HG03469 (cell line): ENCODE data around the gene NFKBIE.
"Not testable (repeated sequence)": the region's sequence is repeated elsewhere in the genome, so short reads cannot be mapped to it uniquely, and the experiment has no call there.

Experiments
- ATAC-seq: cut with Tn5 transposase; IDR thresholded peaks from one replicate; pipeline ENCODE4 v1.9.1; 2021; ENCODE audit warnings: mild to moderate bottlenecking, moderate library complexity, moderate number of reproducible peaks; ENCODE audit not compliant: unreplicated experiment

Gene NFKBIE

DNA sequence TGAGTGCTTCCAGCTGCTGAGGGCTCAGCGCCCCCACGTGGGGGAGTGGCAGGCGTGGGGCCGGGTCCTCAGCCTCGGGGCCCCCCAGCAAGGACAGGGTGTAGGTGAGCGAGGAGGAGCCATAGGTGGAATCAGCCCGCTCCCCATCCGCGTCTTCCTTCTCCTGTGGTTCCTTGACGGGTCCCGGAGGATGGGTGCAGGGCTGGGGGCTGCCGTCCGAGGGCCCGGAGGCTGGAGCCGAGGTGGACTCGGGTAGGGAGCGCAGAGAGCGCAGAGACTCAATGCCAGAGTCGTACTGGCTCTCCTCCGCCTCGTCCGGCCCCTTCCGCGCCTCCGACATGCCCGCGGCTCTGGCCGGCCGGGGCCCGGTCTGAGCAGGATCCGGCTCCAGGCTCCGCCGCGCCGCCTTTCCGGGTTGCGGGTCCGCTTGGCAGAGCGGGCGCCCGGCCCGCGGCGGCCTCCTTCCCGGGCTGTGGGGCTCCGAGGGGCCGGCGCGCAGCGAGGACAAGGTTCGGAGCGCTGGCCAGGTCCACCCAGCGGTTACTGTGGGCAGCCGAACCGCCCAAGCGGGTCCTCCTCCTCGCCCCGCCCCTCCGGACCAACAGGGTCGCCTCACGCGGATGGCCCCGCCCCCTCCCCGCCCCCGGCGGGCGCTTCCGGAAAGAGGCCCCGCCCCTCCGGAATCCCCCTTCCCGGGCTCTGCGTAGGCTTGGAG lies at the start of gene NFKBIE:
NFKBIE (minus strand) TSS at position 545 of the 715 bp plus-strand sequence; CDS start at position 340, 205 bp downstream.
- ATAC-seq, result no peak

GRCh38 chr6:44314657-44315056 lies 49.3 kb upstream of the NFKBIE start:
- not testable (repeated sequence) for ATAC-seq

- peak; percentile 85 for ATAC-seq
These were observed 47.8 kb upstream of the NFKBIE start, which contains the start of gene AARS2 for GRCh38 chr6:44312901-44313788. Gene AARS2 (minus strand): TSS chr6:44313347. CDS start chr6:44313323, 24 bp downstream.

GRCh38 chr6:44311767-44312166 lies 46.4 kb upstream of the NFKBIE start:
- no peak for ATAC-seq

- no peak for ATAC-seq
These were observed 46.0 kb upstream of the NFKBIE start for GRCh38 chr6:44311304-44311703.

DNA sequence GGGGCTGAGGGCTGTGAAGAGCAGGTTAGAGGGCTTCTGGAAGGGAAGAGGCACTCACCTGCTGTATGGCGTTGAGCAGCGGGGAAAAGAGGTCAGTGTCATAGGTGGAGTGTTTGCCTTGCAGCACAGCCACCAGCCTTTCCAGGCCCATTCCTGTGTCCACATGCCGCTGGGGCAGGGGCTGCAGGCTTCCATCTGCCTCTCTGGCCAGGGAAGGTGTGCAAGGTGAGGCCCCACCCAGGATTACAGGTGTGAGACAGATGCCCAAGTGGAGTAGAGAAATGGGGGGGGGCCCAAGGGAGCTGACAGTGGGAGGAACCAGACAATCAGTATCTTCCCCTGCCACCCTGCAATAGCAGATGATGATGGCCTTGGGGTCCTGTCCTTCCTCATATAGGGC lies 44.9 kb upstream of the NFKBIE start:
- no peak for ATAC-seq

DNA sequence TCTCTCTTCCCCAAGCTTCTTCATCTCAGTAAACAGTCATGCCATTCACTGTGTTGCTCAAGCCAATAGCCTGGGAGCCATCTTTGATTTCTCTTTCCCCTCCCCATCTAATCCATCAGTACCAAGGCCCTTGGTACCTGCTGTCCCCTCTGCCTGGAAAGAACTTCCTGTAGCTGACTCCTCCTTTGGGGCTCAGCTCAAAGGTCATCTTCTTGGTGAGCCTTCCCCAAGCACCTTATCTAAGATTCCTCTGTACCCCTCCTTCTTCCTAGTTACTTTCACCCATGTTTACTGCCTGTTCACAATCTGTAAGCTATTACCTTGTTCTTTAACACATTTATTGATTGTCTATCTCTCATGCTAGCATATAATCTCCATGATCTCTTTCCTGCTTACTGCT lies 44.3 kb upstream of the NFKBIE start:
- ATAC-seq, result no peak

DNA sequence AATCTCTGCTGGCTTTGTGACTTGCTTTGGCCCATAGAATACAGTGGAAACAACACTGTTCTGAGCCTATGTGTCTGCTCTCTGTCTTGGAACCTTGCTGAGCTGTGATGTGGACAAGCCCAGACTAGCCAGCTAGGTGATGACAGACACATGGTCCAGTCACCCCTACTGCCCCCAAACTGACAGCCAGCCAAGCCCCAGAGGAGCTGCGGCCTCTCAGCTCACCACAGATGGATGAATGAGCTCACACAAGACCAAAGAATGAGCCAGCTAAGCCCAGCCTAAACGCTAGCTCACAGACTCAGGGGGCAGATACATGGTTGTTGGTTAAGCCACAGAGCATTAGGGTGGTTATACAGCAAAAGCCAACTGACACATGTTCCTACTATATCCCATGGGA lies 43.7 kb upstream of the NFKBIE start:
- ATAC-seq, result no peak

GRCh38 chr6:44307217-44307616 lies 41.9 kb upstream of the NFKBIE start:
- ATAC-seq, result no peak

DNA sequence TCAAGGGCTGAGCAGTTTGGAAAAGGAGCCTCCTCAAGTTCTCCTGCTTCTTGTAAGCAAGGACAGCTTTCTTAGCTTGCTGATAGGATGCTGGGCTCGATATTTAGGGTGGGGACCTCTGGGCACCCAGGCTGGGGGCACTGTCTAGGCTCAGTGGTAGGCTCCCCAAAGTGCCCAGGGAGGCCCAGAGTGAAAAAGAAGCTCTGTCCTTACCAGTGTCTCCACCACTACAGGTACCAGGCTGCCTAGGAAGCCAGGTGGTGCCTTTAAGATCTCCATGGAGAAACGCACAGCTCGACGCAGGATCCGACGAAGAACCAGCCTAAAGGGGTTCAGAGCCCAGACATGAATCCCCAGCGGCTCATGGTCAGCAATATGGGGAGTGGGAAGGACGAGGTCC lies 41.4 kb upstream of the NFKBIE start:
- no peak for ATAC-seq

DNA sequence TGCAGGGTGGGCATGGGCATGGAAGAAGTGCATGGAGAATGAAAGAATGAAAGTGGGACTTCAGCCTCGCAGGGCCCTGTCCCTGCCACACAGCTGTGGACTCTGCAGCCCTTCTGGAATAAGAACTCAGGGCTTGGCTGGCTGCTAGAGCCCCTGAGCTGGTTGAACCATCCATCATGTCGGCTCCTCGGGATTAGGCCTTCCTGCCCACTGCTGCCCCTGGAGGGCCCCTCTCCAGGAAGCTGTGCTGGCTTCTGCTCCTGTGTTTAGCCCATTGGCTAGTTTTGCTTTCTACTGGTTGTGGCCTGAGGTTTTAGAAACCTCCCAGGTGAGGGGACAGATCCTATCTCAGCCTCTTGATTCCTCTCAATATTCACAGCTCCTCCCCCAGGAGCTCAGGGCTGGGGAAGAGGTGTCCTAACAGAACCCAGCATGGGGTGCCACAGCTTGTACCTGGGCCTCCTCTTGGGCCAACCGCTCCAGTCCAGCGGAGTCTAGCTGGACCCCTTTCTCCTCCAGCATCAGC lies 39.9 kb upstream of the NFKBIE start:
- ATAC-seq, result no peak

DNA sequence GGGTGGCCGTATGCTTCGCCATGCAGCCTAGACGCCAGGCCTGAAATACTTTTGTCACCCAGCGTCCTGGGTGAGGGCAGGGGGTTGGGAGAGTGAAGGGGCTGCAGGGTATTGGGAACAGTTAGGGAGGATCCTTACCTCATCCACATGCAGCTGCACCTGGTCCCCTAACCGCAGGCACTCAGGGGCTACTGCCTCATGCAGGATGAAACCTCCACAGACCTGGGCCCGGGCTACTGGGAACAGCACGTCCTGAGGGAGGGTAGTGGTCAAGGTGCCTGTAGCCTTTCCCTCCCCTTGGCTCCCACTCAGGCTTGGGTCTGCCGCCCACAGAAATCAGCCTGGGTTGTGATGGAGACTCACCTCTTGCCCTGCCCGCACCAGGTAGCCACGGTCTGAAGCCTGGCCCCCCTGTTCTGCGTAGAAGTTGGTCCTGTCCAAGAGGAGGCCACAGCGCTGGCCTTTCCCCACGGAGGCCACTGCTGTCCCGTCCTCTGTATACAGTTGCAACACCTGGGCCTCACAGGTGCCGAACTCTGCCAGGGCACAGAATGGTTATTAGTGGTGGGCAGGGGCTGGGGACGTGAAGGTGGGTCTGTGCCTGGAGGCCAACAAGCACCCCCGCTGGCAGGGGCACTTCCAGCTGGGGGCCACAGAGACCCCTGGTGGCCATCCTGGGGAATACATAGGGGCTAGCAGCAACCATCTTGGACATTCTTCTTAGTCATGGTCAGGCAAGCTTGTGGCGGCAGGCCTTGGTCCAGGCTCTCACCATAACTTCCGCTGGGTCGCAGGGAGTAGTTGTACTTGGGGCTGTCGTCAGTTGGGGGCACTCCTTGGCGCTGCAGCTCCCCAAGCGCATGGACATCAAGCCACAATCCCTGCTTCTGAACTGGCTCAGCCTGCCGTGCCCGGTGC lies 39.2 kb upstream of the NFKBIE start:
- no peak for ATAC-seq

DNA sequence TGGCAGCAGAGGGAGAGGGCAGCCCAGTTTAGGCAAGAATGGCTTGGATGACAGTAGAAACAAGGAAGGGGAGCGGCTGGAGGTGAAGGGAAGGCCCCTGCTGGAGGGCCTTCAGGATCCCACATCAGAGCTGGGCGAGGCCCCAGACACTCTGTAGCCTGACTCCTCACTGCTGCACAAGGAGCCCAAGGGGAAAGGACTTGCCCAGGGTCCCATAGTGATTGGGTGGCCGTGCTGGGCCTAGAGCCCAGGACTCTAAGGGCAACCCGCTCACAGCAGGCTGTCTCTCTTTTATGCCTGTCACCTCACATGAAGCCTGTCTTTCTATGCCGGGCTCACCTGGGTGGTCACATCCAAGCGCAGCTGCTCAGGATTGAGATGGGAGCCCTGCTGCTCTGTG lies 38.5 kb upstream of the NFKBIE start:
- ATAC-seq, result no peak

GRCh38 chr6:44302856-44303255 lies 37.5 kb upstream of the NFKBIE start:
- no peak for ATAC-seq

- no peak for ATAC-seq
These were observed 36.6 kb upstream of the NFKBIE start for GRCh38 chr6:44301782-44302564.

GRCh38 chr6:44301106-44301505 lies 35.8 kb upstream of the NFKBIE start:
- no peak for ATAC-seq

GRCh38 chr6:44300292-44300823 lies 35.0 kb upstream of the NFKBIE start:
- no peak for ATAC-seq

DNA sequence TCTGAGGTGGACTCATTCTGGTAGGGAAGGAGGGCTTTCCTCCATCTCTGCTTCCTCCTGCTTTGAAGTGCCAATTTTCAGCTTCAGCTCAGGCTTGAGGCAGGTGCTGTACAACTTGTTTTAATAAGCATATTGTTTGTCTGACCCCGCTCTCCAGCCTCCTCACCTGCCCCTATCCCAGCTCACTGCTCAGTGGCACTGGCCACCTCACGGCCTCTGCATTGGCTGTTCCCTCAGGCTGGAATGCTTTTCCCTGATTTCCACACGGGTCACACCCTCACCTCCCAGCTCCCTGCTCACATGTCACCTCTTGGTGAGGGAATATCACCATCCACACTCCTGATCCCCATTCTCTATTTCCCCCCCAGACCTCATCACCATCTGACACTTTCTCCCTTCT lies 33.5 kb upstream of the NFKBIE start:
- no peak for ATAC-seq

- no peak for ATAC-seq
These were observed 32.9 kb upstream of the NFKBIE start for GRCh38 chr6:44298055-44298803.
